ENCODE results near the gene KLRF1.
"Not testable (repeated sequence)": the region's sequence is repeated elsewhere in the genome, so short reads cannot be mapped to it uniquely, and the experiment has no call there.

Gene KLRF1

GRCh38 chr12:9872162-9872561 lies 44.9 kb downstream of the KLRF1 start:
- DNase-seq: no peak

GRCh38 chr12:9872742-9873141 lies 45.5 kb downstream of the KLRF1 start:
- DNase-seq: no peak

- not testable (repeated sequence) for DNase-seq
Measured at GRCh38 chr12:9876120-9876519, 48.8 kb downstream of the KLRF1 start.

- no peak for DNase-seq
Measured at GRCh38 chr12:9880532-9881078, 53.3 kb downstream of the KLRF1 start.

- DNase-seq: no peak
Measured at GRCh38 chr12:9881246-9881645, 54.0 kb downstream of the KLRF1 start, which contains the start of gene KLRF2. TSS of gene KLRF2 (plus strand) at chr12:9881489. CDS start at chr12:9881596, 107 bp downstream.

GRCh38 chr12:9881988-9882387 lies 54.7 kb downstream of the KLRF1 start:
- no peak for DNase-seq

- no peak for DNase-seq
Measured at GRCh38 chr12:9883175-9883574, 55.9 kb downstream of the KLRF1 start.

GRCh38 chr12:9888665-9889273 lies 61.5 kb downstream of the KLRF1 start:
- no peak for DNase-seq

All from NCI-H526 treated with DMSO at 0.1 percent for 48 hours (cell line).